SK-N-SH treated with all-trans-retinoic acid at 6 μM for 48 hours (cell line): ENCODE results near the gene KRT86.

Source experiments
- ARNTL ChIP-seq: fragments of 450-650 bp; formaldehyde crosslinking; IDR thresholded peaks from 2 replicates; pipeline ENCODE4 v1.5.0; 2020; ENCODE audit warnings: low read depth, mild to moderate bottlenecking, moderate library complexity, borderline replicate concordance
- ESRRG ChIP-seq: fragments of 250-450 bp; sonication (Bioruptor Pico); IDR thresholded peaks from 2 replicates; pipeline ENCODE4 v1.6.1; 2021; ENCODE audit warnings: mild to moderate bottlenecking
- PPARA ChIP-seq: fragments of 250-450 bp; sonication (Bioruptor Pico); IDR thresholded peaks from 2 replicates; pipeline ENCODE4 v1.5.0; 2020; ENCODE audit warnings: mild to moderate bottlenecking, borderline replicate concordance
- RARB ChIP-seq: fragments of 250-450 bp; sonication (Bioruptor Pico); IDR thresholded peaks from 2 replicates; pipeline ENCODE4 v1.8.0; 2021; ENCODE audit warnings: mild to moderate bottlenecking, moderate library complexity
- TCF4 ChIP-seq: fragments of 250-450 bp; sonication (Bioruptor Pico); IDR thresholded peaks from 2 replicates; pipeline ENCODE4 v1.8.0; 2021; ENCODE audit warnings: mild to moderate bottlenecking, moderate library complexity, borderline replicate concordance
- TOX ChIP-seq: fragments of 250-450 bp; sonication (Bioruptor Pico); IDR thresholded peaks from 2 replicates; pipeline ENCODE4 v1.8.0; 2021; ENCODE audit warnings: mild to moderate bottlenecking, moderate library complexity, borderline replicate concordance
- TSHZ2 ChIP-seq: fragments of 250-450 bp; sonication (Bioruptor Pico); IDR thresholded peaks from 2 replicates; pipeline ENCODE4 v1.5.0; 2020; ENCODE audit warnings: mild to moderate bottlenecking, moderate library complexity
- ZC3H10 ChIP-seq: fragments of 250-450 bp; sonication (Bioruptor Pico); IDR thresholded peaks from 2 replicates; pipeline ENCODE4 v1.5.1; 2021; ENCODE audit warnings: mild to moderate bottlenecking, moderate library complexity
- ZFP3 ChIP-seq: fragments of 250-450 bp; sonication (Bioruptor Pico); IDR thresholded peaks from 2 replicates; pipeline ENCODE4 v1.5.0; 2020; ENCODE audit warnings: mild to moderate bottlenecking, moderate library complexity
- ZNF565 ChIP-seq: fragments of 450-650 bp; formaldehyde crosslinking; conservative IDR thresholded peaks from 2 replicates; pipeline ENCODE4 v1.5.0; 2020; ENCODE audit warnings: low read depth, mild to moderate bottlenecking, moderate library complexity
- ZNF8 ChIP-seq: fragments of 450-650 bp; formaldehyde crosslinking; IDR thresholded peaks from 2 replicates; pipeline ENCODE4 v1.5.0; 2020; ENCODE audit warnings: mild to moderate bottlenecking, moderate library complexity
- TF ChIP-seq, protein P1 (sequence below): fragments of 250-450 bp; sonication (Bioruptor Pico); IDR thresholded peaks from 2 replicates; pipeline ENCODE4 v1.5.1; 2021; ENCODE audit warnings: mild to moderate bottlenecking, moderate library complexity
- TF ChIP-seq, protein P2 (sequence below): fragments of 250-450 bp; sonication (Bioruptor Pico); IDR thresholded peaks from 2 replicates; pipeline ENCODE4 v1.5.1; 2020; ENCODE audit warnings: low read depth, mild to moderate bottlenecking, moderate library complexity
- TF ChIP-seq, protein P3 (sequence below): fragments of 250-450 bp; sonication (Bioruptor Pico); IDR thresholded peaks from 2 replicates; pipeline ENCODE4 v1.8.0; 2021; ENCODE audit warnings: low read depth, mild to moderate bottlenecking, moderate library complexity, borderline replicate concordance

- TF ChIP-seq ZNF8 (CRISPR knock-in tag), result no peak
- TF ChIP-seq ZNF565 (CRISPR knock-in tag), result no peak
- TF ChIP-seq ARNTL (CRISPR knock-in tag), result no peak
- no peak for TF ChIP-seq TSHZ2
- no peak for TF ChIP-seq ZC3H10 (CRISPR knock-in tag)
- no peak for TF ChIP-seq PPARA (CRISPR knock-in tag)
- TF ChIP-seq ESRRG (CRISPR knock-in tag), result no peak
- no peak for TF ChIP-seq TOX (CRISPR knock-in tag)
- no peak for TF ChIP-seq TCF4
- TF ChIP-seq RARB, result no peak
- TF ChIP-seq, protein P1, sequence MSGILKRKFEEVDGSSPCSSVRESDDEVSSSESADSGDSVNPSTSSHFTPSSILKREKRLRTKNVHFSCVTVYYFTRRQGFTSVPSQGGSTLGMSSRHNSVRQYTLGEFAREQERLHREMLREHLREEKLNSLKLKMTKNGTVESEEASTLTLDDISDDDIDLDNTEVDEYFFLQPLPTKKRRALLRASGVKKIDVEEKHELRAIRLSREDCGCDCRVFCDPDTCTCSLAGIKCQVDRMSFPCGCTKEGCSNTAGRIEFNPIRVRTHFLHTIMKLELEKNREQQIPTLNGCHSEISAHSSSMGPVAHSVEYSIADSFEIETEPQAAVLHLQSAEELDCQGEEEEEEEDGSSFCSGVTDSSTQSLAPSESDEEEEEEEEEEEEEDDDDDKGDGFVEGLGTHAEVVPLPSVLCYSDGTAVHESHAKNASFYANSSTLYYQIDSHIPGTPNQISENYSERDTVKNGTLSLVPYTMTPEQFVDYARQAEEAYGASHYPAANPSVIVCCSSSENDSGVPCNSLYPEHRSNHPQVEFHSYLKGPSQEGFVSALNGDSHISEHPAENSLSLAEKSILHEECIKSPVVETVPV (CRISPR knock-in tag), result no peak
- TF ChIP-seq, protein P2, sequence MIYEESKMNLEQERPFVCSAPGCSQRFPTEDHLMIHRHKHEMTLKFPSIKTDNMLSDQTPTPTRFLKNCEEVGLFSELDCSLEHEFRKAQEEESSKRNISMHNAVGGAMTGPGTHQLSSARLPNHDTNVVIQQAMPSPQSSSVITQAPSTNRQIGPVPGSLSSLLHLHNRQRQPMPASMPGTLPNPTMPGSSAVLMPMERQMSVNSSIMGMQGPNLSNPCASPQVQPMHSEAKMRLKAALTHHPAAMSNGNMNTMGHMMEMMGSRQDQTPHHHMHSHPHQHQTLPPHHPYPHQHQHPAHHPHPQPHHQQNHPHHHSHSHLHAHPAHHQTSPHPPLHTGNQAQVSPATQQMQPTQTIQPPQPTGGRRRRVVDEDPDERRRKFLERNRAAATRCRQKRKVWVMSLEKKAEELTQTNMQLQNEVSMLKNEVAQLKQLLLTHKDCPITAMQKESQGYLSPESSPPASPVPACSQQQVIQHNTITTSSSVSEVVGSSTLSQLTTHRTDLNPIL (CRISPR knock-in tag), result no peak
- TF ChIP-seq, protein P3, sequence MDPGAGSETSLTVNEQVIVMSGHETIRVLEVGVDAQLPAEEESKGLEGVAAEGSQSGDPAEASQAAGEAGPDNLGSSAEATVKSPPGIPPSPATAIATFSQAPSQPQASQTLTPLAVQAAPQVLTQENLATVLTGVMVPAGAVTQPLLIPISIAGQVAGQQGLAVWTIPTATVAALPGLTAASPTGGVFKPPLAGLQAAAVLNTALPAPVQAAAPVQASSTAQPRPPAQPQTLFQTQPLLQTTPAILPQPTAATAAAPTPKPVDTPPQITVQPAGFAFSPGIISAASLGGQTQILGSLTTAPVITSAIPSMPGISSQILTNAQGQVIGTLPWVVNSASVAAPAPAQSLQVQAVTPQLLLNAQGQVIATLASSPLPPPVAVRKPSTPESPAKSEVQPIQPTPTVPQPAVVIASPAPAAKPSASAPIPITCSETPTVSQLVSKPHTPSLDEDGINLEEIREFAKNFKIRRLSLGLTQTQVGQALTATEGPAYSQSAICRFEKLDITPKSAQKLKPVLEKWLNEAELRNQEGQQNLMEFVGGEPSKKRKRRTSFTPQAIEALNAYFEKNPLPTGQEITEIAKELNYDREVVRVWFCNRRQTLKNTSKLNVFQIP (CRISPR knock-in tag), result no peak
- TF ChIP-seq ZFP3 (CRISPR knock-in tag), result no peak
These were observed 5.9 kb downstream of the KRT86 start for GRCh38 chr12:52280319-52280795.
